DOHH2 (cell line): ENCODE measurements around the gene BEND3.

Experiments used
- CTCF ChIP-seq: fragments of 200-600 bp; sonication (generic); IDR thresholded peaks from one replicate; pipeline ENCODE4 v1.5.1; 2014; ENCODE audit warnings: antibody characterized with exemption, mild to moderate bottlenecking, low read depth, low read length; ENCODE audit not compliant: poor library complexity, severe bottlenecking
- EZH2phosphoT487 ChIP-seq: fragments of 200-600 bp; sonication (generic); IDR thresholded peaks from 2 replicates; pipeline ENCODE4 v1.6.1; 2017; ENCODE audit warnings: borderline replicate concordance, mild to moderate bottlenecking, antibody characterized with exemption, low read length, moderate library complexity, mixed read lengths

GRCh38 chr6:107061125-107062020 lies 53.9 kb downstream of the BEND3 start:
- TF ChIP-seq CTCF: no peak
- TF ChIP-seq EZH2phosphoT487: no peak
